GM12865 (cell line): ENCODE results near the gene NKX1-2.

Experiments used
- DNase-seq: peaks from one replicate; pipeline ENCODE4 v3.0.0; 2010; ENCODE audit warnings: low read depth
- H3K4me3 ChIP-seq: 2 replicates; pipeline ENCODE4 v1.5.1; 2011; ENCODE audit warnings: mild to moderate bottlenecking, low read depth, low read length, control low read depth
- CTCF ChIP-seq: IDR thresholded peaks from 2 replicates; pipeline ENCODE4 v1.5.1; 2011; ENCODE audit warnings: low read length, control low read depth, low read depth, inconsistent platforms; ENCODE audit not compliant: insufficient read depth; ENCODE audit errors: missing control alignments

The NKX1-2 gene

GRCh38 chr10:124403548-124403947 is 46.3 kb downstream of the NKX1-2 start:
- peak; percentile 61 for TF ChIP-seq CTCF
- DNase-seq = peak; percentile 87

GRCh38 chr10:124402273-124402672 is 47.6 kb downstream of the NKX1-2 start:
- no peak overlapping the region for H3K4me3 ChIP-seq
- TF ChIP-seq CTCF = no peak
- no peak for DNase-seq

More at GRCh38 chr10:124403548-124403947, 46.3 kb downstream of the NKX1-2 start:
- H3K4me3 ChIP-seq = no peak overlapping the region

DNA sequence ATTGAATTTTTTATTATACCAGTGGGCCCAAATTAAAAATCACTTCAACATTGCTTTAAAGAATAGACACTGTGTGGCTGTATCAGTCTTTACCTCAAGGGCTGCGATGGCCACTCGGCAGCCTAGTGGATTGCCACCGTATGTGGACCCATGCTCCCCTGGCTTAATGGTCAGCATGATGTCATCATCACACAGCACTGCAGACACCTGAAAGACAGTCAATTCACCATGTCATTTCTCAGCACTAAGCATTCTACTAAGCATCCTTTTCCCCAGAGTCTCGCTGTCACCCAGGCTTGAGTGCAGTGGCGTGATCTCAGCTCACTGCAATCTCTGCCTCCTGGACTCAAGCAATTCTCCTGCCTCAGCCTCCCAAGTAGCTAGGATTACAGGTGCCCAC is 48.2 kb downstream of the NKX1-2 start:
- DNase-seq = no peak
- TF ChIP-seq CTCF = no peak
- no peak overlapping the region for H3K4me3 ChIP-seq
